GM19468 (cell line): Measurements from ENCODE around the gene HHIPL1.

Experiments used
- ATAC-seq: cut with Tn5 transposase; IDR thresholded peaks from one replicate; pipeline ENCODE4 v1.9.1; 2021; ENCODE audit warnings: mild to moderate bottlenecking, moderate library complexity, moderate number of reproducible peaks; ENCODE audit not compliant: unreplicated experiment; ENCODE audit errors: extremely low read depth

The HHIPL1 gene

DNA sequence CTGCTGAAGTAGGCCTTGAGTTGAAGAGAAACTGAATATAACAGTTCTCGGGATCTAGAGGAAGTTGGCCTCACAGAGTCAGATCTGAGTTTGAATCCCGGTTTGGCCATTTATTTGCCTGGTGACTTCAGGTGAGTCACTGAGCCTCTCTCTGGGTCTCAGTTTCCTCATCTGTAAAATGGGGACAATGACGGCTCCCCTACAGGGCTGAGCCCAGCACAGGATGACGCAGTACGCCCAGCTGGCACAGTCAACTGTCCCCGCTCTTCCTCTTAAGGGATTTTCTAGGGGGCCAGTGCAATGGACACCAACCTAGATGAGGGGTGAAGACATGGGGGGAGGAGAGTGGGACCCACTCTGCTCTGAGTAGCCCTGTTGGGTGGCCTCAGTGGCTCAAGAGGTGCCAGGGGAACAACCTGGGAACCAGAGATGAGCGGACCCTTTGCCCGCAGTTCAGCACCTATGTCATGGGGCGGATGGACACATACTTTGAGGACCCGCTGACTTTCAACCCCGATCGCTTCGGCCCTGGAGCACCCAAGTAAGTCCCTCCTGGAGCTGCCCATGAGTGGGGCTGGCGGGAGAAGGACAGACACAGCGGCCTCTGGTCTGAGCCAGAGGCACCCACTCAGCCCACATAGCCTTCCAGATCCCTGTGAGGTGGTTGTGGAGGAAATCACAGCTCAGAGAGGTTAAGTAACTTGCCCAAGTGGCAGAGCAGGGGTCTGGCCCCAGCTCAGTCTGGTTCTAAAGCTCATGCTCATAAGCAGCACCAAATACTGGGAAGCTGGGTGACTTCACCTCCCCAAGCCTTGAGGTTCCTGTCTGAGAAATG is 80.2 kb downstream of the HHIPL1 start:
- no peak for ATAC-seq

DNA sequence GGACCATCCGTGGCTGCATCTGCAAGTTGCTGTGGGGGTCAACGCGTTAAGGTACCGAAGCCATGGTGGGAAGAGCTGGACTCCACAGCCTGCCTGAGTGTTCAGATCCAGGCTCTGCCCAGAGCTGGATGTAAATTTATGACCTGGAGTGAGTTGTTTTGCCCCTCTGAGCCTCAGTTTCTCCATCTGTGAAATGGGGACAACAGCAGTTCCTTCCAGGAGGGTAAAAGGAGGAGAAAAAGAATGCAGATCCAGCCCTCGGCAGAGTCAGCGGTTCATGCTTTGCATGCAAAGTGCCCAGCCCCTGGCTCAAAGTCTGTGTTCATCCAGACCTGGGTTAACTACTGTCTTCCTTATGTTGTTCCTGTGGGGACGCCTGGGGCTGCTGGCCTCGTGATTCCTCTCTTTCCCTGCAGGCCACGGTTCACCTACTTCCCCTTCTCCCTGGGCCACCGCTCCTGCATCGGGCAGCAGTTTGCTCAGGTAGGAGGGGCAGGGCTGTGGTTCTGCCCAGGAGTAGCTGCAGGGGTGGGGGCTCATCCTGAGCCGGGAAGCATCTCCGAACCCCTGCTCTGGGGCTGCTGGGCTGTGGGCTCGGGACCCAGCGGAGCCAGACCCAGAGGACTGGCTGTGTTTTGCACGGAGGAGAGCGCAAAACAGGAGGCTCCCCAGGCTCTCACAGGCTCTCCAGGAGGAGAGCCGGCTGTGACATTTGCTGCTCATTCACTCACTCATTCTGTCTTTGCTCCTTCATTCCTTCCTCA is 81.0 kb downstream of the HHIPL1 start:
- ATAC-seq = no peak

DNA sequence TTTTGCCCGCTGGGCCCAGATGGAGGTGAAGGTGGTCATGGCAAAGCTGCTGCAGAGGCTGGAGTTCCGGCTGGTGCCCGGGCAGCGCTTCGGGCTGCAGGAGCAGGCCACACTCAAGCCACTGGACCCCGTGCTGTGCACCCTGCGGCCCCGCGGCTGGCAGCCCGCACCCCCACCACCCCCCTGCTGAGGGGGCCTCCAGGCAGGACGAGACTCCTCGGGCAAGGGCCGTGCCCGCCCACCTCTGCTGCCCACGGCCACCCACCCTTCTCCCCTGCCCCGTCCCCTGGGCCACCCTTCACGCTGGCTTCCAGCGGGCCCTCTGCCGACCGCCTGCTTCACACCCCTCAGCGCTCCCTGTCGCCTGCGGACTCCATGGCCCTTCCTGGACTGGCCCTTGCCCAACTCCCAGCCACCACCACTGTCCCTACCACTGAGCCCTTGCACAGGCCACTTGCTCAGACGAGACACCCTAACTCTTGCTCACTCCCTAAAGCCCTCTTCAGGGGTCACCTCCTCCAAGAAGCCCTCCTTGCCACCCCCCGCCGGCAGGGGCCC is 81.7 kb downstream of the HHIPL1 start:
- ATAC-seq = no peak

DNA sequence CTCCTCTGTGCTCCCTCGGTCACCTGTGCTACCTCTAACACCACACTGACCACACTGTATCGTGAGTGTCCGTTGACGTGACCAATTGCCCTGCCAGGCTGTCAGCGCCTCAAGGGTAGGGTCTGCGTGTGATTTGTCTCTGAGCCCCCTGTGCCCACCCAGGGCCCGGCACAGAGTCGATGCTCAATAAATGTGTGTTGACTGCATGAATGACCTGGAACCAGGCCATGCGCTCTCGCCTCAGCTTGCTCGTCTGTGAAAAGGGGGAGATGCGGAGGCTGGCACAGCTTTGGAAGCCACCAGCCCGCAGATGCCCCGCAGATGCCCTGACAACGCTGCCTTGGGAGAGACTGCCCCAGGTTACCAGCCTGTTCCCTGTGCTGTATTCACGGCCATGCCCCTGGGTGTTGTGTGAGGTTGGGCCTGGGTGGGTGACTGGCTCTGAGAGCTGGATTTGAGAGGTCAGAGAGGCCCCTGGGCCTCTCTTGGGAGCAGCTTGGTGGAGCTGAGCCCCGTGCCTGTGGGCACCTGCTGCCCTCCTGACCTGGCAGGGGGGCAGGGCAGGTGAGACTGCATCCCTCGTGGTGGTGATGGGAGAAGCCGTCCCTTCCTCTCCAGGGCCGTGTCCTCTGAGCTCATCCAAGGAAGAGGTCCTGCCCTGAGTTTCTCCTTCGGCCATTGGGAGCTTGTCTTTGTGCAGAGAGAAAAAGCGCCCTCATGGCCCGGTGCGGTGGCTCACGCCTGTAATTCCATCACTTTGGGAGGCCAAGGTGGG is 82.4 kb downstream of the HHIPL1 start:
- ATAC-seq = no peak

DNA sequence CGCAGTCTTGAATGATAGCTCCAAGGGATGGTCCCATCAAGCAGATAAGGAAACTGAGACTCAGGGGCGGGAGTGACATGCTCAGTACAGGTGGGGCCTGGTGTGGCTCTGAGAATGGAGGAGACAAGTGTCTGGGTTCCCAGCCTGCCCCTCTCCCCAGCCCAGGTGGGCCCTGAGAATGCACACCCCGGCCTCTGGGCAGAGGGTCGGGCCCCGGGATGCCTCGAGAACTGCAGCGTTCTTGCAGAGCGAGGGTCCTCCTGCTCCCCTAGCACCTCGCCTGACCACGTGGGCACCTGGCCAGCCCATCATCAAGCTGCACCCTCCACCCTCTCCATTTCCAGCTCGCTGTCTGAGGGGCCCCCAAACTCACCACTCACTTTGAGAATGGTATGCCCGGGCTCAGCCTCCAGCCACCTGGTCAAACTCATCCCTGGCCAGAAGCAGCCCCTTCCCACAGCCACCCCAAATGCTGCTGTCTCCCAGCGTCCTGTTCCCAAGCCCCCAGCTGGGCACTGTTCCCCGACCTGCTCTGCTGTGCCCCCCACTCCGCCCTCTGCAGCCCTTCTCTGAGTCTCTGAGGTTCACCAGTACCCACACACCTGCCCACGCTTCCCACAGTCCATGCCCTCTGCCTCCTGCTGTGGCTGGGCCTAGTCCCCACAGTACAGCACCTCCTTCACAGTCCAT is 83.4 kb downstream of the HHIPL1 start:
- no peak for ATAC-seq

DNA sequence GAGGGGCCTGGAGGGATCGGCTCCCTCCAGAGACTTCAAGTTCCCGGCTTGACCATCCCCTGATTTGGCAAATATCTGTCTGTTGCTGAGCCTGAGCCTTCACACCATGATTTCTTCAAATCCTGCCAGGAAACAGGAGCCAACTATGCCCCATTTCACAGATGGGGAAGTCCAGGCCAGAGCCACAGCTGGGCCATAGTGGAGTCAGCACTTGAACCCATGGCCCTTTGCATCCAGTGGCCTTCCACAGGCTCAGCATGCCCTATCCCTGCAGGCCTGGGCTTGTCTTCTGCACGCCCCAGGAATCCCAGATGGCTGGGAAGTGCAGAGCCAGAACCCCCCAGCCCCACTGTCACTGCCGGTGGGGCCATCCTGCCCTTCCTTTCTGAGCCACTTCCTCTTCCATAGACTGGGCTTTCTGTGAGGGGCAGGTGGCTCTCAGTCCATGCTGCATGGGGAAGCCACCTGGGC is 84.1 kb downstream of the HHIPL1 start:
- no peak for ATAC-seq
